GM19372 (cell line): ENCODE results near the gene FUT3.
"Not testable (repeated sequence)": the region's sequence is repeated elsewhere in the genome, so short reads cannot be mapped to it uniquely, and the experiment has no call there.

Experiments
- ATAC-seq: cut with Tn5 transposase; IDR thresholded peaks from one replicate; pipeline ENCODE4 v1.9.1; 2021; ENCODE audit warnings: mild to moderate bottlenecking, low read depth, moderate library complexity; ENCODE audit not compliant: unreplicated experiment

Gene FUT3

DNA sequence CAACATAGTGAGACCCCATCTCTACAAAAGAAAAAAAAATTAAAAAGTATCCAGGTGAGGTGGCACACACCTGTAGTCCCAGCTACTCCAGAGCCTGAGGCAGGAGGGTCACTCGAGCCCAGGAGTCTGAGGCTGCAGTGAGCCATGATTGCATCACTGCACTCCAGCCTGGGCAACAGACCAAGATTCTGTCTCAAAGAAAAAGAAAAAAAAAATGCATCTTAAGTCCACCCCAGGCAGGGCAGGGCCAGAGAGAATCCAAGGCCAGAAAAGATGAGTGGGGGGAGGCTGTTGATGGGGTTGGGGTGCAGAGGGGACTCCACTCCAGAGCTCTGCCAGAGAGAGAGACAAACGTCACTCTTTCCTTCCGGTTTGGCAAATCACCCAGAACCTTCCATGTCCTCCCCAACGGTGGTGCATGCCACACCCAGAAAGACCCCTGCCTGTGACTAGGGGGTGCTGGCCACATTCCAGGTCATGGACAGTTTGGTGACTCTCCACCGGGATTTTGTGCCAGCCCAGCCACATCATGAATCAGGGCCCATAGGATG, 431 bp downstream of the FUT3 start:
- ATAC-seq = no peak

DNA sequence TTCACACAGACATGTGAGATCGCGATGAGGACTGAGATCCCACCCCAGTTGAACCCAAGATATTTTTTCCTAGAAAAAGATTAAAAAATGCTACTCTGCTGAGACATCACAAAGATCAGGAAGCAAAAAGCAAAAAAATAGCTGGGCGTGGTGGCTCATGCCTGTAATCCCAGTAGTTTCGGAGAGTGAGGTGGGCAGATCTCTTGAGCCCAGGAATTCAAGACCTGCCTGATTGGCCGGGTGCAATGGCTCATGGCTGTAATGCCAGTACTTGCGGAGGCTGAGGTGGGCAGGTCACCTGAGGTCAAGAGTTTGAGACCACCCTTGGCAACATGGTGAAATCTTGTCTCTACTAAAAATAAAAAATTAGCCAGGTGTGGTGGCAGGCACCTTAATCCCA, 1.1 kb downstream of the FUT3 start:
- ATAC-seq = no peak

DNA sequence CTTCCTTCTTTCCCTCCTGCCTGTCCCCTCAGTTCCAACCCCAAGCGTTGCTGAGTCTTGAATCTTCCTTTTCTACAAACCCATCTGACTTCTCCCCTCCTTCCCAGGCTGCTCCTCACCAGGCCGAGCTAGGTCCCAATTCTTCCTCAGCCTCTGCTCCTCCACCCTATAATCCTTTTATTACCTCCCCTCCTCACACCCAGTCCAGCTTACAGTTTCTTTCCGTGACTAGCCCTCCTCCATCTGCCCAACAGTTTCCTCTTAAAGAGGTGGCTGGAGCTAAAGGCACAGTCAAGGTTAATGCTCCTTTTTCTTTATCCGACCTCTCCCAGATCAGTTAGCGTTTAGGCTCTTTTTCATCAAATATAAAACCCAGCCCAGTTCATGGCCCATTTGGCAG, 2.6 kb downstream of the FUT3 start:
- ATAC-seq = not testable (repeated sequence)

DNA sequence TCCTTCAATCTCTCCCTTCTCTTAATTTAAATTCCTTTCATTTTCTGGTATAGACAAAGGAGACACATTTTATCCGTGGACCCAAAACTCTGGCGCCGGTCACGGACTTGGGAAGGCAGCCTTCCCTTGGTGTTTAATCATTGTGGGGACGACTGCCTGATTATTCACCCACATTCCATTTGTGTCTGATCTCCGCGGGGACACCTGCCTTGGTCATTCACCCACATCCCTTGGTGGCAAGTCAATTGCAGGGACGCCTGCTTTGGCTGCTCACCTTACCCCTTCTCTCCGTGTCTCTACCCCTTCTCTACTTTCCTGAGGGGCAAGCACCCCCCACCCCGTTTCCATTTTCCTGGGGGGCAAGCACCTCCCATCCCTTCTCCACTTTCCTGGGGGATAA, 3.4 kb downstream of the FUT3 start:
- ATAC-seq = not testable (repeated sequence)

DNA sequence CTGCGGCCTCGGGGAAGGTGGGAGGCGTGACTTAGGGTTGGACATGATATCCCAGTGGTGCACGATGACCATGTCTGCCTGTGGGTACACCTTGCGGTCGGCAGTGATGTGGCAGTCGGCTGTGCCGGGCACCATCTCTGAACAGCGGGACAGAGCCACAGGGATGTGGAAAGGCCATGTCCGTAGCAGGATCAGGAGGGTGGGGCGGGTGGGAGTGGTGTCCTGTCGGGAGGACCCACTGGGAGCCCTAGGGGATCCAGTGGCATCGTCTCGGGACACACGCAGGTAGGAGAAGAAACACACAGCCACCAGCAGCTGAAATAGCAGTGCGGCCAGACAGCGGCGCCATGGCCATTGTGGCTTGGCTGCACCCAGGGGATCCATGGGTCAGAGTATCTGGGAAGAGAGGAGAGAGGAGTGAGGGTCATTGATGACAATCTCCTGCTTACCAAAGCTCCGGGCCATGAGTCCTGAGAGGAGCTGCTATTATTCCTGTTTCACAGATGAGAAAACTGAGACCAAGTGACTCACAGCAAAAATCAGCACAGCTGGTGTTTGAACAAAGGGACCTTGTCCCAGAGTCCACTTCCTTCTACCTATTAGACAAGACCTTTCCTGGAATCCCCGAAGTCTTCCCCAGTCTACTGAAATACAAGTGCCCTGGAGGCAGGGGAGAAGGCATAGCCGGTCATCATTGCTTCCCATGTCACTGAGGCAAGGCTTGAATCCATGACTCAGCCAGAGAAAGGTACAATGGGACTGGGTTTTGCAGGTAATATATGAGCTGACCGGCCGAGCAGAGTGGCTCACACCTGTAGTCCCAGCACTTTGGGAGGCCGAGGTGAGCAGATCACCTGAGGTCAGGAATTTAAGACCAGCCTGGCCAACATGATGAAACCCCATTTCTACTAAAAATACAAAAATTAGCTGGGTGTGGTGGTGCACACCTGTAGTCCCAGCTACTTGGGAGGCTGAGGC, 6.5 kb downstream of the FUT3 start:
- ATAC-seq = no peak

DNA sequence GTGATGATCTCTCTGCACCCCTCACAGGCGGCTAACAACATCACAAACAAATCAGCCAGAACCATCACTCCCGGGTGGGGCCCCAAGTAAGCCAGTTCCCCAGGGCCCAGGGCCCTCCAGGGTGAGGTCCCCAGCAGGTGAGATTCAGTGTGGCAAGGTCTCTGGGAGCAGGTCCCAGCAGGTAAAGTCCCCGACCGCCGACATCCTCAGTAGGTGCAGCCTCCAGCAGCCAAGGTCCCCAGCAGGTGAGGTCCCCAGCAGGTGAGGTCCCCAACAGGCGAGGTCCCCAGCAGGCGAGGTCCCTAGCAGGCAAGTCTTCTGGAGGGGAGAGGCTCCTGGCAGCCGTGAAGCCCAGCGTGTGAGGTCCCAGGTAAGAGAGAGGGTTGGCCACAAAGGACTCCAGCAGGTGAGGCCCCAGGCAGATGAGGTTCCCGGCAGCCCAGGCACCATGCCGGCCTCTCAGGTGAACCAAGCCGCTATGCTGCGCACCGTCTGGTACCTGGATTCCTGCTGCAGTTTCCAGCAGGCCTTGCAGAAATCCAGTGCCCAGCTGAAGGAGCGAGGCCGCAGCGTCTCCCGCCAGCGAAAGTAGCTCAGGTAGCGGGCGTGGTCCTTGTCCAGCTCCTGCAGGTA, 7.8 kb downstream of the FUT3 start:
- no peak for ATAC-seq

DNA sequence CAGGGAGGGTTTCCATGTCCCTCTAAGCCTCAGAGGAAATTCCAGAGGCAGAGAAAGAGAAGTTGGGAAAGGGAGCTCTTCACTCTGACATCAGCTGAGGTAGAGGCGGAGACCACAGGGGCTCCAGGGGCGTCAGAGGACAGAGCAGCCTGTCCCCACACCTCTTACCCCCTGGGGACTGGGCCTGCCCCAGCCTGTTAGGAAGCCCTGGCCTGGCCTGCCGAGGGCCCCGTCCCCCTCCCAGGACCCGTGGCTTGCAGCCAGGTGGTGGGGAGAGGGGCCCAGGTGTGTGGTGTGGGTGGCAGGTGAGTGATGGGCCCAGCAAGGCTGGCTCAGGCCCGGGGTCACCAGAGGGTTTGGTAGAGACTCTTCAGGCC, 9.5 kb downstream of the FUT3 start:
- ATAC-seq = not testable (repeated sequence)

DNA sequence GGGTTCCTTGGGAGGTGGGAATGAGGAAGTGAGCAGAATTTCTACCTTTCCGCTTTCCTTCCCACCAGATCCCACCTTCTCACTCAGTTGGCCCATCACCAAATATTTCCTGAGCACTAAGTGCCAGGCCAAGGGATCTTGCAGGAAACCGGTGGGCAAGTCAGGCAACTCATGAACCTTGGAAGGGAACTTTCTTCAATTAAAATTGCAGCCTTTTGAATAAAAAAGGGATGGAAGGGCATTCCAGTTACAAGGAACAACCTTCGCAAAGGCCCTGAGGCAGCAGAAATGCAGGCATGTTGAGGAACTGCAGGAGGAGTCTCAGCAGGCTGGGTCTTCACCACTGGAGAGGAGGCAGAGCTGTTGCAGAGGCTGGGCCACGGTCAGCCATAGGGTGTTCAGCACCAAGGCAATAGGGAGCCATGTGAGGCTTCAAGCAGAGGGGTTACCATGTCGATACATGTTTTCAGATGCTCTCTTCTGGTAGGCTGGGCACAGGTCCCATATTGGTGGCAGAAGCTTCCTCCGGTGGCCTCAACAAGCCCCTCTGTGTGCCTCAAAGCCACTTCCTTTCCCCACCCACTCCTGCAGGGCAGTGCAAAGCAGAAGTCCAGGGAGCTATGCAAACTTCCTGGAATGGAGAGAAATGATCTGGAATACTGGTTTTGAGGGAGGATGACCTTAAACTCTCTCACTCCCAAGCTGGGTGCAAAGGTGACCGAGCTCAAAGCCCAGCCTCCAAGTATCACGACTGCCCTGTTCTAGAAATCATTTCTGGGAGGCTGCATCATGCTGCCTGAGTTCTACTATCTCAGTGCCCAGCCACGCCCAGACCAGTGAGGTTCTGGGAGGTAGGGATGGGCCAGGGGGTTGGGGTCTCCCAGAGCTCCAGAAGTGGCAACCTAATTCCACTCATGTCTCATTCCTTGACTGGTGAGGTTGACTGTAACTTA, 11.9 kb downstream of the FUT3 start, which contains the start of gene FUT6:
TSS of gene FUT6 (minus strand) at position 638 of the 953 bp plus-strand sequence. CDS start 7,135 bp downstream, outside the sequence.
- no peak for ATAC-seq

DNA sequence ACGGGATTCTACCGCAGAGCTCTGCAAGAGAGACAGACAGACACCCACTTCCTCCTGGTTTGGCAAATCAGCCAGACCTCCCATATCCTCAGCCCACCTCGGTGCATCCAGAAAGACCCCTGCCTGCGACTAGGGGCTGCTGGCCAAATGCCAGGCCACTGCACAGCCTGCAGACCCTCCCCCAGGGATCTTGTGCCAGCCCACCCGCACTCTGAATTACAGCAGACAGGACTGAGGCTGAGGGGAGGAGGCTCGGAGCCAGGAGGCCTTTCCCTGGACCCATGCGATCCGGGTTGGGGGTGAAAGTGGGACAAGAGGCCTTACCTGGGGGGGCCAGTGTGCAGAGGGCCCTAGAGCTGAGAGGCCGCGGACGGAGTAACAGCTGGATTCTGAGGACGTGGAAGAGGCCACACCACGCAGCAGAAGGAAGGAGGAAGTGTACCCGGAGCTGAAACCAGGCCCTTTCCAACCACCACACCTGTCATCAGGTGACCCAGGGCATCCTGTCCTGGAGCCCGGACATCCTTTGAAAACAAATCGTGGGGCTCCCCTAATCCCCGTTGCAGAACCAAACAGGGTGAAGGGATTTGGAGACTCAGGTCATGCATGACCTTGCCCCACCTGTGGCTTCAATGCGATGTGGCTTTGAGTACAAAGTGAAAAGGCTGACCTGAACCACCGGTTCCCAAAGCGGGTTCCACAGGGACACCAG, 12.7 kb downstream of the FUT3 start:
- no peak for ATAC-seq

DNA sequence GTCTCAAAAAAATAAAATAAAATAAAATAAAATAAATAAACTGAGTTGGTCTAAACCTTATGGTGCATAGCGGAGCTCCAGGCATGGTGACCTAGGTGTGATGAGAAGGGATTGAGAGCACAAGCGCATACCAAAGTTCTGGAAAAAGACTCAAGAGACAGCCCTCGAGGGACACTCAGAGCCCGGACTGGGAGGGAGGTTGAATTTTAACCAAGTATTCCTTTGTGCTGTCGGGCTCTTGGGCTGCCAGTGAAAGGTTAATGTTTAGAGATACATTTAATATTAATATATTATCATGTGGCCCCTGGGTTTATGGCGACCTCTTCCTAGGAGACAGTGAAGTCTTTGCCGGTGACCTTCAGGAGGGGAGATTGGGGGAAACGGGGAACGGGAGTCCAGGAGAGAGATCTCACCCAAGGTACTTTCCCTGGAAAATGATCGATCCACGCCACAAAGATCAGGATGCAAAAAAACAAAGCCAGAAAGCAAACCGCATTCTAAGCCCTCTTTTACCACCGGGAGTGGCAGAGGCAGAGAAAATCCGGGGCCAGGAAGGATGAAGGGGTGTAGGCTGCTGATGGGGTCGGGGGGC, 13.4 kb downstream of the FUT3 start:
- no peak for ATAC-seq

DNA sequence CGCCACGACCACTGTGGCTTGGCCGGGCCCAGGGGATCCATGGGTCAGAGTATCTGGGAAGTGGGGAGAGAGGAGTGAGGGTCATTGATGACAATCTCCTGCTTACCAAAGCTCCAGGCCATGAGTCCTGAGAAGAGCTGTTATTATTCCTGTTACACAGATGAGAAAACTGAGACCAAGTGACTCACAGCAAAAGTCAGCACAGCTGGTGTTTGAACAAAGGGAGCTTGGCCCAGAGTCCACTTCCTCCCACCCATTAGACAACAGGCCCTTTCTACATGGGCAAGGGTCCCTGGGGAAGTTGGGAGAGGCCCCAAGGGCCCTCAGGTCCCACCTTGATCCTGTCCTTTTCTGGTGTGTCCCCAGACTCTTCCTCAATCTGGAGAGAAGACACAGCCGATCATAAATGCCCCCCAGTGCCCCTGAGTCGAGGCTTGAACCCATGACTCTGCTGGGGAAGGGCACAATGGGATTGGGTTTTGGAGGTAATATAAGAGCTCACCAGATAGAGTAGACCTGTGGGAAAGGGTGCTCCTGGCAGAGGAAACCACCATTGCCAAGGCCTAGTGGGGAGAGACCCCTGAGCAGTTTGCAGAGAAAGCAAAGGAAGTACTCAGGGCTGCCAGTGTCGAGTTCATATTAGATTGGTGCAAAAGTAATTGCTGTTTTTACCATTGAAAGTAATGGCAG, 18.6 kb downstream of the FUT3 start:
- ATAC-seq = no peak

DNA sequence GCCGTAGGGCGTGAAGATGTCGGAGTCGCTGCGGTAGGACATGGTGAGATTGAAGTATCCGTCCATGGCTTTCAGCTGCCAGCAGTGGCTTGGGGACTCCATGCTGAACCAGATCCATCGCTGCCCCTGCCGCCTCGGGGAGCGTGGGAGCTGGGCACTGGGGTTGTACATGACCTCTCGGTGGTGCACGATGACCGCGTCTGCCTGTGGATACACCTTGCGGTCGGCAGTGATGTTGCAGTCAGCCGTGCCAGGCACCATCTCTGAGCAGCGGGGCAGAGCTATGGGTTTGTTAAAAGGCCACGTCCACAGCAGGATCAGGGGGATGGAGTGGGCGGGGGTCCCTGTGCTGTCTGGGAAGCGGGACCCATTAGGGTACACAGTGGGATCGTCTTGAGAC, 19.2 kb downstream of the FUT3 start:
- ATAC-seq = no peak

DNA sequence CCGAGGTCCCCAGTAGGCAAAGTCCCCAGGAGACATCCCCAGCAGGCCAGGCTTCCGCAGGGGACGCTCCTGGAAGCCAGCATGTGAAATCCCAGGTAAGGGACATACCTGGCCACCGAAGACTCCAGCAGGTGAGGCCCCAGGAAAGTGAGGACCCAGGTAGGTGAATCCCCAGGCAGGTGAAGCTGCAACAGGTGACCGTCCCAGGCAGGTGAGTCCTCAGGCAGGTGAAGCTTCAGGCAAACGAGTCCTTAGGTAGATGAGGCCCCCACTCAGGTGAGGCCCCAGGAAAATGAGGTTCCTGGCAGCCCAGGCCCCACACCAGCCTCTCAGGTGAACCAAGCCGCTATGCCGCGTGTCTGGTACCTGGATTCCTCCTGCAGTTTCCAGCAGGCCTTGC, 20.1 kb downstream of the FUT3 start:
- ATAC-seq = no peak

DNA sequence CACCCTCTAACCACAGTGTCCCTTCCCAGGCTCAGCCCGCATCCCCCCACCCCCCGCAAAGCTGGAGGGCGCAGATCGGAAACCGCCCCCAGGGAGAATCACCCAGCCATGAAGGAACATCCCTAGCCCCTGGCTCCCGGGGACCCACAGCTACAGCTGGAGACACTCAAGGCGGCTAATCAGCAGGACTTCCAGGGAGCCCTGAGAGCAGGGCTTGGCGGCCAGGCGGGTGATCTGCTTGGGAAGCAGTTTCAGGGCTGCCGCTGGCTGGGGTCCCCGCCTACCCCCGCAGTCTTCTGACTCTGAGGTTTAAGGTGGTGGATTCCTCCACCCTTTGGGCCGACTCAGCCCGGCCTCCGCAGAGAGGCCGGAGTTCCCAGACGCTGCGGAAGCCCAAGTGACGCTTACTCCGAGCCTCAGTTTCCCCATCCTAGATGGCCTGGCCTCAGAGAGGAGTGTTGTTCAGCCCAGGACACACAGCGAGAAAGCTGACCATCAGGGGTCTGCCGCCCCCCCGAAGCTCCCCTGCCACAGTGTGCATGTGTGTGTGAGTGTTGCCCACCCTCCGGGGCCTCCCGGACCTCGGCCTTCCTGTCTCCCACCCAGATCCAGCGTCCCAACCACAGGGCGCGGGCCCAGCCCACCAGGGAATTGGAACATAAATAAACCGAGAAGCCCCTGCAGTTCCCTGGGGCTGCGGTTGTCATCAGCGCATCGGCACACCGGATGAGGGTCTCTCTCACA, 21.5 kb downstream of the FUT3 start:
- no peak for ATAC-seq

DNA sequence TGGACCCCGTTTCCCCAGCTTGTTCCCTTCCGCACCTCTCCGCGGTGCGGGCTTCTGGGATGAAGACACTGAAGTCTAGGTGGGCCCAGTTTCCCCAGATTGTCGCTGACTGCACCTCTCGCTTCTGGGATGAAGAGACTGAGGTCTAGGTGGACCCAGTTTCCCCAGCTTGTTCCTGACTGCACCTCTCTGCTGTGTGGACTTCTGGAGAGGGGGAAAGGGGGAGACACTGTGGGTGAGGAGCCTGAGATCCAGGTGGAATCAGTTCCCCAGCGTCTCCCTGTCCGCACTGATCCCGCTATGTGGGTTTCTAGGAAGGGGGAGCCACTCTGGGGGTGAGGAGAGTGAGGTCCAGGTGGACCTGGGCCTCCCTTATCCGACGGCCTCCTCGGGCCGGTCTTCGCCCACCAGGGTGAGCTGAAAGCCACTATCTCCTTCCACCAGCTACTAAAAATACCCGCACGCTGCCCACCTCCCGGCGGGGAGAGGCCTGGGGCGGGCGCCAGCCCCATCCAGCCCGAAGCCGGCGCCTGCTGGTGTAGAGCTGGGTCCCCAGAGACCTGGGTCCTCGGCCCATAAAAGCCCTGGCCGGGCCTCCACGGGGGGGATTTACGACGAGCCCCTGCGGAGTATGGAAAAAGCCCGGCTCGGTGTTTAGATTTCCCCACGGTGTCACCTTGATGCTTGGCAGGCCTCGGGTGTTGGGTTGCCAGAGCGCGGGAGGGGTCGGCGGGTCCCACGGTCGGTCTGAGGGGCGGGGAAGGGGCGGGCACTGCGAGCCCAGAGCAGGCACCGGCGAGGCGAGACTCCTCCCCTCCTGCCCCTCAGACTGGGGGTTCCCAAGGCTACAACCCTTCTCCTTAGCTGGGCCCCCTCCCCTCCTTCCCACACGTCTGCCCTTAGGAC, 22.3 kb downstream of the FUT3 start:
- no peak for ATAC-seq

DNA sequence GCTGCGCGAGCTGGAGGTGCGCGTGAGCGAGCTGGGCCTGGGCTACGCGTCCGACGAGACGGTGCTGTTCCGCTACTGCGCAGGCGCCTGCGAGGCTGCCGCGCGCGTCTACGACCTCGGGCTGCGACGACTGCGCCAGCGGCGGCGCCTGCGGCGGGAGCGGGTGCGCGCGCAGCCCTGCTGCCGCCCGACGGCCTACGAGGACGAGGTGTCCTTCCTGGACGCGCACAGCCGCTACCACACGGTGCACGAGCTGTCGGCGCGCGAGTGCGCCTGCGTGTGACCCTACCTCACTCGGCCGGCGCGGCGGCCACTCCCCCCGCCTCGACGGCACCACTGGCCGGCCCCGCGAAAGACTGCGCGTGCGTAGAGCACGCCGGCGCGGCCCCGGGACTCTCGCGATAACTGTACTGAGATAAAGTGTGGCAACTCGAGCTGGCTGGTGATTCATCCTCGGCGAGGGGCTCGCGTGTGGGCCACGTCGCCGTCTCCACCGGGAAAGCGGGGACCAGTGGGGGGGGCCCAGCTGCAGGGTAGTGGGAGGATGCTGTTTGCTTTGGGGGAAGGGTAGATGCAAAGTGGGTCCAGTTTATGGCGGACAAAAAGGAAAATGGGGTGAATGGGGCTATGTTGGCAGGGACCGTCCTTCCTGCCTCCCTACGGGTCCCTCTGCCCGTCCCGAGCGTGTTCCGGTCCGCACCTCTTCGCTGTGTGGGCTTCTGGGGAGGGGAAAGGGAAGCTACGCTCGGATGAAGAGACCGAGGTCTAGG, 23.2 kb downstream of the FUT3 start:
- ATAC-seq = peak; percentile 66
